ENCODE results near the gene SMIM7. TPM values are rescaled to one million over a fixed set of nuclear protein-coding genes. Genes with fewer than 3 reads are reported as not detected.

SMIM7 gene
- total and polyA plus RNA-seq, 7 donors = 65.2 to 110 (median 88.5) TPM

- peaks cover 0 to 59% (median 28%) of the 10 kb centered on the region in 4 donors for H3K4me1 ChIP-seq
- TF ChIP-seq EP300 (IDR thresholded peaks at IDR 0.05) = no peak
- no peaks in the 10 kb centered on the region for H3K27me3 ChIP-seq
- no peak overlapping the region for H3K4me3 ChIP-seq
- no peak overlapping the region for H3K27ac ChIP-seq
- H3K36me3 ChIP-seq = no peaks in the 10 kb centered on the region
- WGBS, 2 donors = 94 to 96% methylated on average over 9 of the region's 9 CpGs
- no peaks in the 10 kb centered on the region for H3K9me3 ChIP-seq
- DNase-seq = no peak
- intact Hi-C loops (cut with DNase I) = no loop called here
These were observed 63.5 kb downstream of the SMIM7 start for GRCh38 chr19:16596399-16596798.

Other genes starting within 250 kb of the SMIM7 start
- gene EPS15L1, start 188.2 kb downstream of the SMIM7 start, total RNA-seq = 10 to 100 TPM; 15.0 to 38.2 (median 17.9) TPM
- gene EPS15L1, start 188.2 kb downstream of the SMIM7 start, polyA plus RNA-seq = 10 to 100 TPM; 14.4 to 25.6 (median 15.7) TPM
- not detected for gene CALR3, start 164.0 kb downstream of the SMIM7 start, total RNA-seq
- gene CALR3, start 164.0 kb downstream of the SMIM7 start, polyA plus RNA-seq = not detected
- 1 to 10 TPM; 3.8 to 10.0 (median 5.7) TPM for gene C19orf44, start 163.8 kb downstream of the SMIM7 start, total RNA-seq
- 1 to 10 TPM; 1.8 to 3.8 (median 1.8) TPM for gene C19orf44, start 163.8 kb downstream of the SMIM7 start, polyA plus RNA-seq
- 1 to 10 TPM; 5.6 to 8.6 (median 6.6) TPM for gene CHERP, start 117.7 kb downstream of the SMIM7 start, total RNA-seq
- gene CHERP, start 117.7 kb downstream of the SMIM7 start, polyA plus RNA-seq = 10 to 100 TPM in 2 of 3 donors, 1 to 10 TPM in 1; 9.5 to 32.7 (median 14.4) TPM
- 10 to 100 TPM; 20.3 to 27.4 (median 23.1) TPM for gene SLC35E1, start 87.7 kb downstream of the SMIM7 start, total RNA-seq
- gene SLC35E1, start 87.7 kb downstream of the SMIM7 start, polyA plus RNA-seq = 10 to 100 TPM in 2 of 3 donors, 1 to 10 TPM in 1; 9.7 to 26.6 (median 10.8) TPM
- 1 to 10 TPM; 5.3 to 6.5 (median 5.9) TPM for gene MED26, start 31.9 kb downstream of the SMIM7 start, total RNA-seq
- gene MED26, start 31.9 kb downstream of the SMIM7 start, polyA plus RNA-seq = 1 to 10 TPM; 3.0 to 7.9 (median 4.6) TPM
- gene TMEM38A, start 995 bp upstream of the SMIM7 start, total RNA-seq = 1 to 10 TPM; 2.3 to 7.5 (median 4.2) TPM
- gene TMEM38A, start 995 bp upstream of the SMIM7 start, polyA plus RNA-seq = 1 to 10 TPM; 1.2 to 5.5 (median 2.3) TPM
- gene NWD1, start 59.7 kb upstream of the SMIM7 start, total RNA-seq = under 1 TPM in 1 of 4 donors, not detected in 3; under 0.01 TPM
- under 1 TPM in 2 of 3 donors, not detected in 1; under 0.01 to 0.07 TPM for gene NWD1, start 59.7 kb upstream of the SMIM7 start, polyA plus RNA-seq
- 10 to 100 TPM; 23.9 to 67.3 (median 33.5) TPM for gene SIN3B, start 169.3 kb upstream of the SMIM7 start, total RNA-seq
- gene SIN3B, start 169.3 kb upstream of the SMIM7 start, polyA plus RNA-seq = 10 to 100 TPM in 1 of 3 donors, 1 to 10 TPM in 2; 5.1 to 26.1 (median 5.4) TPM
- 1 to 10 TPM; 1.8 to 3.9 (median 1.9) TPM for gene F2RL3, start 228.9 kb upstream of the SMIM7 start, total RNA-seq
- 1 to 10 TPM in 2 of 3 donors, under 1 TPM in 1; 0.69 to 3.5 (median 2.4) TPM for gene F2RL3, start 228.9 kb upstream of the SMIM7 start, polyA plus RNA-seq

Measured in sigmoid colon (tissue), 7 donors.